Stimulated activated CD8-positive, alpha-beta memory T cell treated with anti-CD3 and anti-CD28 coated beads, Interleukin-12 subunit alpha, Interleukin-12 subunit beta, amount 100 ng/mL, for 24 hours (primary cell): ENCODE measurements around the gene CSKMT.
"Not testable (repeated sequence)": the region's sequence is repeated elsewhere in the genome, so short reads cannot be mapped to it uniquely, and the experiment has no call there.

Experiments used
- DNase-seq: peaks from one replicate; pipeline ENCODE4 v3.0.0-alpha.2; 2020; ENCODE audit errors: extremely low read depth

CSKMT gene

GRCh38 chr11:62665075-62665598, at the start of gene CSKMT, which contains the start of gene C11orf98:
Gene CSKMT, plus strand, starts transcription at chr11:62665312. Its CDS starts 568 bp downstream, at chr11:62665880.
Gene C11orf98, minus strand, starts transcription at chr11:62665210. Its CDS starts 41 bp downstream, at chr11:62665169.
- peak; percentile 88 for DNase-seq

- DNase-seq: no peak
Measured at GRCh38 chr11:62615521-62615920, 49.6 kb upstream of the CSKMT start.

GRCh38 chr11:62616957-62617356, 48.2 kb upstream of the CSKMT start:
- not testable (repeated sequence) for DNase-seq

GRCh38 chr11:62621027-62621566, 44.0 kb upstream of the CSKMT start:
- no peak for DNase-seq

- peak; percentile 88 for DNase-seq
Measured at GRCh38 chr11:62621567-62622470, 43.3 kb upstream of the CSKMT start, which contains the start of gene B3GAT3. Gene B3GAT3, minus strand, starts transcription at chr11:62621986. Its CDS starts 39 bp downstream, at chr11:62621947.

GRCh38 chr11:62622476-62623089, 42.5 kb upstream of the CSKMT start:
- DNase-seq: no peak

GRCh38 chr11:62627713-62628112, 37.4 kb upstream of the CSKMT start:
- DNase-seq: no peak

- DNase-seq: no peak
Measured at GRCh38 chr11:62632492-62632891, 32.6 kb upstream of the CSKMT start.

GRCh38 chr11:62644220-62644619, 20.9 kb upstream of the CSKMT start:
- DNase-seq: no peak

- no peak for DNase-seq
Measured at GRCh38 chr11:62645671-62645945, 19.5 kb upstream of the CSKMT start.

- peak; percentile 99 for DNase-seq
Measured at GRCh38 chr11:62645946-62646824, 18.9 kb upstream of the CSKMT start, which contains the start of gene GANAB. Gene GANAB, minus strand, starts transcription at chr11:62646613. Its CDS starts 14 bp downstream, at chr11:62646599.

GRCh38 chr11:62646825-62647608, 18.1 kb upstream of the CSKMT start:
- DNase-seq: no peak

GRCh38 chr11:62647609-62648005, 17.5 kb upstream of the CSKMT start:
- no peak for DNase-seq

- DNase-seq: no peak
Measured at GRCh38 chr11:62648185-62648966, 16.7 kb upstream of the CSKMT start.

GRCh38 chr11:62648967-62649364, 16.1 kb upstream of the CSKMT start:
- DNase-seq: no peak

GRCh38 chr11:62649486-62649885, 15.6 kb upstream of the CSKMT start:
- DNase-seq: no peak

GRCh38 chr11:62650283-62650682, 14.8 kb upstream of the CSKMT start:
- DNase-seq: not testable (repeated sequence)

- DNase-seq: no peak
Measured at GRCh38 chr11:62652161-62653006, 12.7 kb upstream of the CSKMT start.

GRCh38 chr11:62654297-62654696, 10.8 kb upstream of the CSKMT start:
- no peak for DNase-seq
